ENCODE results near the gene MED22.
"Not testable (repeated sequence)": the region's sequence is repeated elsewhere in the genome, so short reads cannot be mapped to it uniquely, and the experiment has no call there.

GRCh38 chr9:133391449-133391848 lies 43.5 kb upstream of the MED22 start:
- not testable (repeated sequence) for TF ChIP-seq CTCF (IDR thresholded peaks at IDR 0.05); TCF7L2 (IDR thresholded peaks at IDR 0.05; ENCODE audit: low read depth, low read length)
